ENCODE measurements around the gene DUSP2.

- TF ChIP-seq, protein P1, sequence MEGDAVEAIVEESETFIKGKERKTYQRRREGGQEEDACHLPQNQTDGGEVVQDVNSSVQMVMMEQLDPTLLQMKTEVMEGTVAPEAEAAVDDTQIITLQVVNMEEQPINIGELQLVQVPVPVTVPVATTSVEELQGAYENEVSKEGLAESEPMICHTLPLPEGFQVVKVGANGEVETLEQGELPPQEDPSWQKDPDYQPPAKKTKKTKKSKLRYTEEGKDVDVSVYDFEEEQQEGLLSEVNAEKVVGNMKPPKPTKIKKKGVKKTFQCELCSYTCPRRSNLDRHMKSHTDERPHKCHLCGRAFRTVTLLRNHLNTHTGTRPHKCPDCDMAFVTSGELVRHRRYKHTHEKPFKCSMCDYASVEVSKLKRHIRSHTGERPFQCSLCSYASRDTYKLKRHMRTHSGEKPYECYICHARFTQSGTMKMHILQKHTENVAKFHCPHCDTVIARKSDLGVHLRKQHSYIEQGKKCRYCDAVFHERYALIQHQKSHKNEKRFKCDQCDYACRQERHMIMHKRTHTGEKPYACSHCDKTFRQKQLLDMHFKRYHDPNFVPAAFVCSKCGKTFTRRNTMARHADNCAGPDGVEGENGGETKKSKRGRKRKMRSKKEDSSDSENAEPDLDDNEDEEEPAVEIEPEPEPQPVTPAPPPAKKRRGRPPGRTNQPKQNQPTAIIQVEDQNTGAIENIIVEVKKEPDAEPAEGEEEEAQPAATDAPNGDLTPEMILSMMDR (IDR thresholded peaks at IDR 0.05) = no peak
- TF ChIP-seq POLR2AphosphoS5 (IDR thresholded peaks at IDR 0.05) (no peak), EP300 (IDR thresholded peaks at IDR 0.05) (no peak), POLR2A (IDR thresholded peaks at IDR 0.05) (no peak)
Measured at GRCh38 chr2:96191937-96192670, 46.9 kb upstream of the DUSP2 start.
